ENCODE measurements around the gene AKAP13.
"Not testable (repeated sequence)": the region's sequence is repeated elsewhere in the genome, so short reads cannot be mapped to it uniquely, and the experiment has no call there.

The AKAP13 gene

DNA sequence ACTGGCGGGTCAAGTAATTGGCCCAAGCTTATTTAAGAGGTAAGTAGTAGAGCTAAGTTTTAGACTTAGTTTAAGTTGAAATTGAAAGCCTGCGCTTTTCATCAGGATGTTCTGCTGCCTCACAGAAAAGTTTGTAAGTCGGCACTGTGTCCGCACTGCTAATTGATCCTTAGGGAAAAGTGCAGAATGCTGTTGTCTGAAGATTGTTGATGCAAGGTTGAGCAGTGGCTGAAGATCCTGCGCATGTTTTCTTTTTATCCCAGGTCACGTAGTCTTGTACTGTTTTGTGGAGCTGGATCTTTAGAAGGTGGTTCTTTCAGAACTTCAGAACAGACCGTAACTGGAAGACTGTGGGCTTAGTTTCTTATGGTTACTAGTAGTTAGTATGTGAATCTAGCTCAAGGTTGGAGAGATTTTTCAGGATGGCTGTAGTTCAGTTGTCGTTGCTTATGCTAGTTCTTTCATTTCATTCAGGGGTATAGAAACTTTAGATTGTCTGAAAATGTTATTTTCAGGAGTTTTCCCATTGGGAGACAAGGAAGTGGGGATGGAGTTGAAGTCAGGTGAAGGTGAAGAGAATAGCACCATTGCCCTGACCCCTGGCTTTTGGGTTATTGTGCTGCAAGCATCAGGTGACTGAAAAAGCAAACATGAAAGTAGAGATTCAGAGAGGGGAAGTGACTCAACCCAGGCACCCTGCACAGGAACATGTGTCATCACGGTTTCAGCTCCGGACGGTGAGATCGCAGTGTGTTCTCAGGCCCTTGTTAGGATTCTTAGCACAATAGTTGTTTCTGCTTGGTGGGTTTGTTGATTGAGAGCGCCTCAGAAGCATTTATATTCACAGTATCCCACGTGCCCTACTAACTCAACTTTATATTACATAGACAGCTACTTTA is 32.8 kb downstream of the AKAP13 start:
- peak; percentile 90 for DNase-seq

GRCh38 chr15:85414037-85414436 is 33.6 kb downstream of the AKAP13 start:
- no peak for DNase-seq

DNA sequence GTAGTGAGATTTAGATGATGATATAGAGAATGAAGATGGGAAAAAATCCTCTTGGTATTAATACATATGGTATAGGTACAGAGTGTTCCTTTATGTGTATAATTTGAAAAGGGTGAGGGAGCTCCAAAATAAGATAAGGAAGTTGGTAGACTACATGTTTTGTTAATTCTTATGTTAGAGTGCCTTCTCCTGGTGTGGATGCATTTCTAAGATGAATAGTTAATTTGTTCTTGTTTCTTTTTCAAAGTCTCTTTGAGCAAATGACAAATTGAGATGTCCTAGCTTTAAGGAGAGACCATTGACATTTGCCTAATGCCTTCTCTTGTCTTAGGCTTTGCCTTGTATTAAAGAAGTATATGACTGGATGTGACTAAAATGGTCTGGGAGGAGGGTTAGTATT is 34.1 kb downstream of the AKAP13 start:
- DNase-seq: no peak

- DNase-seq: no peak
These were observed 34.6 kb downstream of the AKAP13 start for GRCh38 chr15:85414991-85415390.

DNA sequence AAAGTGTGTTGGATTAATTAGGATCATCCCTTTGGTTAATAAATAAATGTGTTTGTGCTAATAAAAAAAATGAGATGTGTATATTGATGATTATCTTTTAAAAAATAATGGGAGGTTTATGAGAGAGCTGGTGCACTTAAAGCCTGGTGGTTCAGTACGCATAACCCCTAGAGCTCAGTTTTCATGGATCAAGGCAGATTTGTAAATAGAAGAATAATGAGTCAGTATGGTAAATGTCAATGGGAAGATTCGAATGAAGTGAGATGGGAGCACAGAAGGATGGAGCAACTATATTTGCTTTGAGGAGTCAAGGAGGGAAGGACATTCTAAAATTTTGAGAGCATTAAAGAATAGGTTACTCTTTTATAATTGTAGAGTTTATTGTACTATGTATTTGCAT is 35.4 kb downstream of the AKAP13 start:
- no peak for DNase-seq

GRCh38 chr15:85417276-85417675 is 36.9 kb downstream of the AKAP13 start:
- DNase-seq: no peak

DNA sequence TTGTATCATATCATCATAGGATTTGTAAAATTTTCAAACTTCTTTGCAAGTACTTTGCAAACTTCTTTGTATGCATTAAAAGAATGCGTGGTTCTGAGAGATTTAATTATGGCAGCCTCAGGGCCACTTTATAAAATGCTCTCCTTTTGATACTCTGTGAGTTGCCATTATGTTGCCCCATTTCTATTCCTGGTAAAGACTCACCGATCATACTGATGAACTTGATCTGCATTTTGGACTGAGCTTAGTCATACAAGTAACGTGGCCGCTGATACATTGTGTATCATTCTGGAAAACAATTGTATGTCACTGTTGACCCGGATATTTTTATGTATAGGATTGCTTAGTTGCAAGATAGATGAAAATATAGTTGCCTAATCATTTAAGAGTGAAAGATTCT is 38.8 kb downstream of the AKAP13 start:
- no peak for DNase-seq

DNA sequence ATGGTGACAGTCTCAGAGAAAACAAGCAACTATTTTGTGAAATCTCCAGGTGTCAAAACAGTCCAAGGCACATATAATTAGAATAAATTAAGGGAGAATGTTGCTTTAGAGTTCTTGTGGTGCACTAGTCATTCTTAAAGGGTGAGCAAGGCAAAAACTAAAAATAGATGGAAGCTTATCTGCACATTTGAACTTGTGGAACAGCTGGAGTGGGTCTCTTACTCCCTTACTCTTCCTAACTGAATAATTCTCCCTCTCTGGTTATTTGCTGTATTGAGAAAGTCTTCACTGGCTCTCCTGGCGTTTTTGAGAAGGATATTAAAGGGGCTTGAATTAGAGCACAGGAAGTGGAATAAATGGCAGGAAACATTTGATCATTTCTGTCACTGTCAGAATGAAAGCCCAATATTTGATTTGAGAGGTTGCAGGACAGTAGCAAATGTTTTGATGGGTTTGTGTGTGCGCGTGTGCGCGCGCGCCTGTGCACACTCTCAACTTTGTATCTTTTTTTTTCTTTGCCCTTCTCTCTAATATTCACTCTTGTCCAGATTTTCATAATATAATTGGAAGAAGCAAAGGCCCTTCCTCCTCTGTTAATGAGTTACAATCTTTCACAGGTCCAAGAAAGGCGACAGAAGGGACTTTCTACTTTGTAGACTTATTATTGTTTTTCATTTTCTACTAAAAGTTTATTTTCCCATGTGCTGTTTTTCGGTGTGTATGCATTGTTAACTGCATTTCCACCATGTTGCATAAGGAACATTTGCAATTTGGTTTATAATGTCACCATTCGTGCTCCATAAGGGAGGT is 40.9 kb downstream of the AKAP13 start:
- DNase-seq: no peak

DNA sequence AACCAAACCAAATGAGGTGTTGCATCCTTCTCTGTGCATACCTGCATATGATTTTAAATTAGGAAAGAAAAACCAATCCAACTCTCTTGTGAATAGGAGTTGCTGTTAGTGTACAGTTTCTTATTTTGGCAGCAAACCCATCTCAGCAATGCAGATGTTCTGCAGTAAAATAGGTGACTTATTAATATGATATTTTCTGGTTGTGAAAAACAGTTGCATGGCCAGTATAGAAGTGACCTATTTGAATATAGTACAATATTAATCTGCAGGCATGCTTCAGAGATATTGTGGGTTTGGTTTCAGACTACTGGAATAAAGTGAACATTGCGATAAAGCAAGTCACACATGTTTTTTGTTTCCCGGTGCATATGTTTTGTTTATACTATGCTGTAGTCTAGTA is 42.2 kb downstream of the AKAP13 start:
- DNase-seq: no peak

DNA sequence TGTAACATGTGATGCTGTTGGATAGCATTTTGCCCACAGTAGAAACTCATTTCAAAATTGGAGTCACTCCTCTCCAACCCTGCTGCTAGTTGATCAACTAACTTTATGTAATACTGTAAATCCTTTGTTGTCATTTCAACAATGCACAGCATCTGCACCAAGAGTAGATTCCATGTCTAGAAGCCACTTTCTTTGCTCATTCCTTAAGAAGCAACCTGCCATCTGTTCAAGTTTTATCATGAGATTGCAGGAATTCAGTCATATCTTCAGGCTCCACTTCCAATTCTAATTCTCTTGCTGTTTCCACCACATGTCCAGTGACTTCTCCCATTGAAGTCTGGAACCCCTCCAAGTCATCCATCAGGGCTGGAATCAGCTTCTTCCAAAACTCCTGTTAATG is 42.9 kb downstream of the AKAP13 start:
- no peak for DNase-seq

- no peak for DNase-seq
These were observed 43.8 kb downstream of the AKAP13 start for GRCh38 chr15:85424154-85424553.

DNA sequence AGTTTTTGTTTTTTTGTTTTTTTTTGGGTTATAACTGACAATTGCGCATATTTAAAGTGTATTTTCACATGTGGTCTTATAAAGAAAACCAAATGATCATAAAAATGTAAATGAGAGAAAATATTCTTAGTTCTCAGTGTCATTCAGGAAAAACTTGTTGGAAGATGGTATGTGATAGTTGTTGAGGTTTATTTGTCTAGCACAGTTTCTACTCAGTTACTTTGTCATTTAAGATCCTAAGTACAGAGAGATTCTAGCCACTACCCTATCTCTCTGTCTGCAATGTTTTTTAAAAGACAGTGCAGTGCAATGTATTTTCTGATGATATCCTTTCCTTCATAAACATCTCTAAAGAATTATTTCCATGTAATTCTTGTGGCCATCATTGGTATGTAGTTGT is 46.1 kb downstream of the AKAP13 start:
- DNase-seq: no peak

DNA sequence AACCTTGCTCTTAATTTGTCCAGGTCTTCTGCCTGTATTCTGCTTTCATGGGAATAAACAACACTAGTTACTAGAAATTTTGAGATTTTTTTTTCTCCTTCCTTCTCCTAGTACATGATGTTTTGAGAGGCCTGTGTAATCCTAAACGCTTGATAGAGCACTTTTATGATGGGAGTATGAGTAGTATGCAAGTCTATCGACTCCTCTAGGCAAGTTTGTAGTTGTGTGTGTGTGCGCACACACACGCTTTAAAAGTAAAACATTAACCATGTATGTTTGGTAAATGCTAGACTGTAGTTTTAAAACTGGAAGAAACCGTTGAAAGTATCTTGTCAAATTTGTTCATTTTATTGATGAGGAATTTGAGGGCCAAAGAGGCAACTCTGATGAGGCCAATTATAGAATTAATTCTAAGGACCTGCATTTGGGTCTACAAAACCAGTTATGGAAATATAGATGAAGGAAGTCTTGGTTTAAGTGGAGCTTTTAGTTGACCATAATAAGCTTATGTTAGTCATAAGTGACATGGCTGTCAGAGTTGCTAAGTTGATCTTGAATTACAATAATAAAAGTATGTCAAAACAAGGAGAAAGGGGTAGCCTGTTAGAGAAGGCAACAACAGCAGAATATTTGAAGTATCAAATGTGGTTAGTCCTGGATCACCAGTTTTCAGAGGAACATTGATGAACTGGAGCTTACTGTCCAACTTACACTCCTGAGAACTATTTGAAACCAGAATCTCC is 47.1 kb downstream of the AKAP13 start:
- no peak for DNase-seq

DNA sequence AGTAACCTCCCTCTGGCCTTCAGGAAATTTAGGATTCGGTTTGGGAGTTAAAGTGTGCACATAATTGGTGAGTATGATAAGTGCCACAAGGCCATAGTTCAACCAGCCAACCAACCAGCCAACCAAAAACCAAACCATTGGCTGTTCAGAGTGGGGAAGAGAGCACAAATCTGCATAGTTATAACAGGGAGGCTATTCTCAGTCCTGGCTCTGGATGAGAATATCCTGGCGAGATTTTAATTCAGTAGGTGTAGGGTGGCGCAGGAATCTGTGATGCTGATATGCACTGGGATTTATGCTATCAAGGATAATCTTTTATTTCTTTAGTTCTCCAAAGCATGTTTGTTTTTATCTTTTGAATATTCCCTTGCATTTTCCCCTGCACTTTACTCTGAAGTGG is 49.1 kb downstream of the AKAP13 start:
- DNase-seq: no peak

DNA sequence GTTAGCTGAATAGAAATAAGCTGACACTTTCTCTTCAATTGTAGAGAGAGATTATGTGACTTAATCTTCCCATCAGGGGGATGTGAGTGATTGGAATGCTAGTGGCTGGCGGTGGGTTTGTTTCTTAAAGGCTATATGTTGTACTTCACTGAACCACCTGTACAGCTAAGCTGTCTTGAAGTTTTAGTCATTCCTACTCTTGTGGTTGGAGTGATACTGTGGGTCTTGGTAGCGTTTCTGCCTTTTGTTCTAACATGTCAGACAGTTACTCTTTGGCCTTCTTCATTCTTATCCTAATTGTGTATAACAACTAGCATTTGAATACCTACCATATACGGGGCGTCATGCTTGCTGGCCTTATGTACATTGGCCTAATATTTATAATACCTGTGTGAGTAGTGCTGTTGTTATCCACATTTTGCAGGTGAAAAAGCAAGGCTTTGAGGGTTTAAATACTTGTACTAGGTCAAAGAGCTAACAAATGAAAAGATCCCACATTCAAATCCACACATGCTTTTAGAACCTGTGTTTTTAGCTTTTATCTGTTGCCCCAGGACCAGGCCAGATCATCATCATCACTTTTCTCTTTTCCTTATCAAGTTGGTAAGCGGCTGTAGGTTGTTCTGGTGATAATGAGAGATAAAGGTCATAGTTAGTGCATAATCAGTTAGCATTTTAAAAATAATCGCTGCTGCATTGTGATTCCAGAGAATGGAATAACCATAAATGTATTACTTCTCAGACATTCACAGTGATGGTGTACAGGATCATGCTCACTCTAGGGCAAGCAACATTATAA is 50.2 kb downstream of the AKAP13 start:
- DNase-seq: no peak

DNA sequence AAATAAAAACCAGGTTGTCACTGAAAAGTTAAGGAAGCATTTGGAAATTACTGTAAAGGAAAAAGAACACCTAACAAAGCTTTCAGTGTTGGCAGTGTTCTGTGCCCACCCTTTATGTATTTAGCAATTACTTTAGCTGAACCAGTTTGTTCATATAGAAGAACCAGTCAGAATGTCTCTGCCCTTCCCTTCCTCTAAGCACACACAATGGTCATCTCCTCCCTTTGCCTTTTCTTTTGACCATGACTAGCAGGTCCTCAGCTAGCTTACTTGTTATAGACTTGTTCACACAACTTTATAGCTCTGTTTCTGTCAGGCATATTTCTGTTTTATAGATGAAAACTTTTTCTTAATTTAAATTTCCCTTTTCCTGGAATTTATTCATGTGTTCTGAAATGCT is 59.6 kb downstream of the AKAP13 start:
- no peak for DNase-seq

DNA sequence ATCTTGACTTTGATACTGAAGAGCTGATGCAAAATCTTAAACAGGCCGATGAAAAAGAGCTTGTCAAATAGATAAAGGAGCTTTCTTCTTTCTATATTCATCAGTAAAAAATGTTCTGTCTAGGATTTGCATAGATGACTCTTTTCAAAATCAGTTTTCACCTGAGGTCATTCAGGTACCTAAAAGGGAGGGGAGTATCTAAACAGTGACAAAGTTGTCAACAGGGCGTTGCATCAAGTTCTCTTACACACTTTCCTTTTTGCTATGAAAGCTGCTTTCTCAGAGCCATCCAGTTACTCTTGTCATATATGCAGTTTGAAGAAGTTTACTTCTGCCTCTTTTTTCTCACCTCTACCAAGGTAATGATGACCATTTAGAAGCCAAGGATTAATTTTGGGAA is 60.0 kb downstream of the AKAP13 start:
- DNase-seq: no peak

DNA sequence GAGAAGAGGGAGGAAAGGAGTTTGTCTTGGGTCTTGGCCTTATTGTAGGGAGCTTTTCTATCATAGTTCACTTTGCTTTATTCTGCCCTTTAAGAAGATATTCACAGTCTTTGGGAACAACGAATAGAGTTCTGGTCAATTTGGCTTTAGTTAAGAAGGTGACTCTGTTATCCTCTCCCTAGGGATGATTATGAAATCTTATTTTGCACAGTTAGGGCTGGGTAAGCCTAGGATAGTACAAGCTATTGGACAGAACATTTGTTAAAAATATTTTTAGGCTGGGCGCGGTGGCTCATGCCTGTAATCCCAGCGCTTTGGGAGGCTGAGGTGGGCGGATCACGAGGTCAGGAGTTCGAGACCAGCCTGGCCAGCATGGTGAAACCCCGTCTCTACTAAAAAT is 61.5 kb downstream of the AKAP13 start:
- DNase-seq: not testable (repeated sequence)

DNA sequence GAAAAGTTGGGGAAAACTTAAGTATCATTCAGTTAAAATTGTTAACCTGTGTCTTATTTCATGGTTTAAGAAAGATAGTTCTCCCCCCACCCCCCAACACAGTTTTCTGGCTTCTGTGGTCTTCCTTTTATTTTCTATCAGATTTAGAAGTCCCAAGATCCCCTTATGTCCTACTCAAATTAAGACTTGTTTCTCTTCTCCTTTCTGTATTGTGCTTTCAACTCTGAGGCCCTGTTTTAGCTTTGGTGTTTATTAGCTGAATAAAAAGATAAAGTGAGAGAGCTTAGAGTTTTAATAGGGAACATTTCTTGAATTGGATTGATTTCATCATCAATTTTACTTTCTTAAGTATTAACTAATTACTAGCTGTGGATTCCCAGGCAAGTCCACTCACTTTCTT is 62.6 kb downstream of the AKAP13 start:
- no peak for DNase-seq

- DNase-seq: no peak
These were observed 63.2 kb downstream of the AKAP13 start for GRCh38 chr15:85443593-85444087.

GRCh38 chr15:85444122-85444745 is 63.8 kb downstream of the AKAP13 start:
- DNase-seq: no peak

DNA sequence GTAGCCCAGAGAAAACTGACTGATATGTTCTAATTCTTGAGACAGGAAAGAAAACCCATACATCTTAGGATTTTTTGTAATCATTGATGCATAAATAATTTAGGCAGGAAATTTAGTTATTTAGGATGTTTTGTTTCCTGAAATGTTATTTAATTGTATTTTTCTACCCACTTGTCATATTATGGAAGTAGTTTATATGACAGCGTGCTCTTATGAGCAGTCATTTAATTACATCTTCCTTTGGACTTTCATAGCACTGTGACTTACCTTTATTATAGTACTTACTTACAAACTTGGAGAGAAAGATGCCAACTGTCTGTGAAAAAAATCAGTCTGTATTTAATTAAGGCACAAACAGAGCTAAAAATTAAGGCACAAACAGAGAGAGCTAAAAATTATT is 65.0 kb downstream of the AKAP13 start:
- no peak for DNase-seq
